HG02642 (cell line): ENCODE data around the gene KAT7.

Experiments used
- ATAC-seq: cut with Tn5 transposase; IDR thresholded peaks from one replicate; pipeline ENCODE4 v1.9.1; 2021; ENCODE audit warnings: mild to moderate bottlenecking; ENCODE audit not compliant: unreplicated experiment, poor library complexity

The KAT7 gene

DNA sequence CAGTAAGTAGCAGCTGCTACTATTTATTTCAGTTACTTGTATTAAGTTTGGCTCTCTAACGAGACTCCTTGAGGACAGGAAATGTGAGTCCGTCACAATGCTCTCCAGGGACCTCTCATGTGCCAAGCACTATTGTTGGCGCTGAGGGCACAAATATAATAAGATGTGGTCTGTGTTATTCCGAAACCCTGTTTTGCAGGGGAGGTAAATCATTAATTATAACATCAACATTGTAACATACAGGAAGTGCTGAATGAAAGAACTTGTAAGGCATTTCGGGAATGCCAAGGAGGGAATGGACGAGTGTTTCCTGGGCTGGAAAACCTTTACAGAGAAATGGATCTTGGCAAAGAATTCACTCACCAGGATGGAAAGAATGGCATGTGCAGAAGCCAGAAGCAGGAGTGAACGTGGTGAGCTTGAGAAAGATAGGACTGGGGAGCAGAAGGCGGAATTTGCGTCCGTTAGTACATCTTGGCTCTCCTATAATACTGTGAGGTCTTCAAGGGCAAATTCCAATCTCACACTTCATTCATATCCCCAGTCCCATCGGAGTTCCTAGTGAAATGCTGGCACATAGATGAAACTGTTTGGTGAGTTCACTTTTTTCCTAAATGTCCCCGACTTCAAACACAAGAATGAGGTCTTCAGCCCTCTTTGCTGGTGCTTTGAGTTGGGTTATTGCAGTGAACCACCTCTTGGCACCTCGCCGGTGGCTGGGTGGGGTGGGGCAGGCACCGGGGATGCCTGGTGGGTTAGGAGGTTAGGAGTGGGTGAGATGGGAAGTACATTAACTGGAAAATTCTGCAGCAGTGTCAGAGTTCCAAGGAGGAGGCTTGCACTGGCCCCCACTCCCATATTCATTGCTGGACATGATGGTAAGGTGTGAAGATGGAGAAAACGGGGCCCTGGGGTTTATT, 47.9 kb downstream of the KAT7 start:
- ATAC-seq = no peak

- no peak for ATAC-seq
These were observed 51.0 kb downstream of the KAT7 start for GRCh38 chr17:49839455-49839854.

- no peak for ATAC-seq
These were observed 53.1 kb downstream of the KAT7 start for GRCh38 chr17:49841548-49841947.

- no peak for ATAC-seq
These were observed 53.9 kb downstream of the KAT7 start for GRCh38 chr17:49842371-49842770.

DNA sequence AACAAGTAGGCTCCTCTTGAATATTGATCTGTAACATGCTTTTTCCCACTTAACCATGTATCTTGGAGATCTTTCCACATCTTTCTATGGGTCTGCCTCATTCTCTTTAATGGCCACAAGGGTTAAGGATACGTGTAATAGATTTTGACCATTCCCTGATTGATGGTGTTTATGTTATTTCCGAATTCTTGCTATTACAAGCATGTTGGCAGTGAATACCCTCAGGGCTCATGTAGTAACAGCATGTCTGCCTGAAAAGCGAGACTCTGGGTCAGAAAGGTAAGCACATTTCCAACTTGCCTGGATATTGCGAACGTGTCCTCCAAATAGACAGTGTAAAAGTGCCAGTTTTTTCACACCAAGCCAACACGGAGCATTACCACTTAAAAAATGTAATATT, 54.4 kb downstream of the KAT7 start:
- ATAC-seq = no peak

- ATAC-seq = no peak
These were observed 55.4 kb downstream of the KAT7 start for GRCh38 chr17:49843774-49844350.

DNA sequence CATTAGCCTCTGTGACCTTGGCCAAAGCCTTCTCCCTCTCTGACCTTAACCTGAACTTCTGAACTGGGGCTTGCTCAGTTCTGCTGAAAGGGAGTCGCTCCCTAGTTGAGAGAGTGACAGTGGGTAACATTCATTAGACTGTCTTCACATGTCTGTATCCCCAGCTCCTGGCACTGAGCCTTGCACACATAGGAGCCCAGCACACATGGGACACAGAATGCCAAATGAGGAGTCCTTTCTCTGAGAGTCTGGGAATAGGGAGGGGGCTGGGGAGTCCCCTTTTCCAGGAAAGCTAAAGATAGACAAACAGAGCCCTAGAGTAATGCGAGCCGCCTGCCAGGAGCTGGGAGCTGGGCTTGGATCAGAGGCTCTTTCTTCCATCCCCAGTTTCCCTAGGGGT, 56.8 kb downstream of the KAT7 start:
- no peak for ATAC-seq

GRCh38 chr17:49846938-49847712, 58.6 kb downstream of the KAT7 start:
- ATAC-seq = no peak

DNA sequence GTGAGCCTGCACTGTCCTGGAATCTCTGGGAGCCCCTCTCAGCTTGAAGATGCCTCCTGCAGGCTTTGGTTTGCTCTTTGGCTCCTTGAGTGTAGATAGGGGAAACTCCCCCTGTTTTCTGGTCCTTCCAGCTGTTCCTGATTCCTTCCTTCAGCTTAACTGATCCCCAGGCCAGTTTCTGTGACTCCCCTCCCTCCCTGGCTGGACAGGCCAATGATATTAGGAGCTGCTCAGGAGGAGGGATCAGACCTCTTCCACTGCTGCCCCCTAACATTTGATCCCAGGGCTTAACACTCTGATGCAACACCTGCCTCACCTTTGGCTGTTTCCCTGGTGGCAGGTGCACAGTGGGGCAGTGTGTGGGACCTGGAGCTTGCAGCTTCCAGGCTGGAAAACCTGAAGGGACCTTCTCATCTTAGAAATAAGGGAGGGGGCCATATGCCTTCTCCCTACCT, 59.6 kb downstream of the KAT7 start, which contains the start of gene TAC4:
Gene TAC4, minus strand, starts transcription at position 51 of the 455 bp plus-strand sequence. CDS start 52 bp downstream, outside the sequence.
- no peak for ATAC-seq

DNA sequence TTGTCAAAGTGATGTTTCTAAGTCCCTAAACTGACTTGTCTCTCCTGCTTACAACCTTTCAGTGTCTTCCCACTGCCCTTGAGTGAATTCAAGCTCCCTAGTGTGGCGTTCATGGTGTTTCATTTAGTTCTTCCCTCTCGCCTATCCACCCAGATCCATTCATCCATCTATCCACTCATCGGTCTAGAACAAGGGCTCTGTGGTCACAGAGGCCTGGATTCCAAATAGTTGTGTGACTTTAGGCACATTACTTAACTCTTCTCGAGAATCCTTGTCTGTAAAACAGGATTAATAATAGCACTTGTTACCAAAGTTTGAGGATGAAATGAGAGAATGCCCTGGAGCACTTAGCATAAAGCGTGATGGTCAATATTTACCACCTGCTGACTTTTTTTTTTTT, 60.3 kb downstream of the KAT7 start:
- no peak for ATAC-seq

- ATAC-seq = no peak
These were observed 61.7 kb downstream of the KAT7 start for GRCh38 chr17:49850218-49850610.

GRCh38 chr17:49850772-49851386, 62.4 kb downstream of the KAT7 start:
- no peak for ATAC-seq

DNA sequence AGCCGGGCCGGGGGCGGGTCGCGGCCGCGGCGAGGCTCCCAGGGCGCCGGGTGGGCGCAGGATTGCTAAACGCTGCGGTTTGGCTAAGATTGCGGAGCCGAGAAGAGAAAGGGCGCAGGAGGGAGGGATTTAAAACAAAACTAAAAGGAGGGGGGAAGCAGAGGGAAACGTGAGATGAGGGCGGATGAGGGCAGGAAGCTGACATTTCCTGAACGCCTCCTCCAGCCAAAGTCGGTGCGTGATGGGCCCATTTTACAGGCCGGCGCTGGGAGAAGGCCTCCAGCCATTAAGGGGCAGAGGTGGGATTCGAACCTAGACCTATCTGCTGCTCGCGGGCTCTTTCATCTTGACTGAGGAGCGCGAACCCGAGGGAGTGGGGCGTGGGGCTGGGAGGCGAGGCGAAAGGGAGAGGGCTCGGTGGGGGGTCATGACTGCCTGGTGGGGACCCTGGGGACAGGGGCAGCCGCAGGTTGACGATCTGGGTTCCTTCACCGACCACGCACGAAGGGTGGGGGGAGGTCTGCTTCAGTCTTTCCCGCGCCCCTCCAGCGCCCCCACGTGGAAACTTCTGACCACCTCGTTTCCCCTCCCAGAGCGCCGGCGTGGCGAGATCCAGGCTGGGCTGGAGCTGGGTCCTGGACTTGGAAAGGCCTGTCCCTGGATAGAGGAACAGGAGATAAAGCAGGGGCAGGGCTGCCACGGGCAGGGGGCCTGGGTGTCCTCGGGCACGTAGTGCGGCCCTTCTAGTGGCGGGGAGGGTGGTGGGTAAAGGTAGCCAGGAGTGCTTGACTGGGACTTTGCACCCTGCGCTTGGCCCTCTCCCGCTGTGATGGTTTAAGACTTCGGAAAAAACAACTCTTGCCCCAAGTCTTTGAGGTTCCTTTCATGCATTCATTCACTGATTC, 63.2 kb downstream of the KAT7 start:
- ATAC-seq = no peak

DNA sequence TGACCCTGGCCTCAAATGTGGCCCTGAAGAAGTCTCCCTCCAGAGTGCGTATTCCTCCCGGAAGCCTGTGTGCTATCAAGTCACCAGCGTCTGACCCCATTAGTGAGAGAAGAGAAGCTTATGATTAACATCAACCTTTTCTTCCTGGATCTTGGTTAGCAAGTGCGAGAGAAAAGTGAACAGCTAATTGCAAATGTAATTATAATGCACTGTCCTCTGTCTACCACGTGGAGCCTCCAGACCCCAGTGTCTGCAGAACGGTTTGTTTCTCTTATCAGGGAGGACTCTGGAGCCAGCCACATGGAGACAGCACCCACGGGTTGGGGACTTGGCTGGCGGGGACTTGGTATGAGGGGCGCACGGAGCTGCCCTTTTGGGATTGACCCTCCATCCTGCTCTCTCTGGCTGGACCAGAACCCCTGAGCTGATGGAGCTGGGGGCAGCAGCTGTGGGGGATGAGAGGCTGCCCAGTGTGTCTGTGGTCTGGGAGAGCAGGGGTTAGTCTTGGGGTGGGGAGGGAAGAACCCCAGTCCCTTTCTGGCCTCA, 65.1 kb downstream of the KAT7 start:
- no peak for ATAC-seq

DNA sequence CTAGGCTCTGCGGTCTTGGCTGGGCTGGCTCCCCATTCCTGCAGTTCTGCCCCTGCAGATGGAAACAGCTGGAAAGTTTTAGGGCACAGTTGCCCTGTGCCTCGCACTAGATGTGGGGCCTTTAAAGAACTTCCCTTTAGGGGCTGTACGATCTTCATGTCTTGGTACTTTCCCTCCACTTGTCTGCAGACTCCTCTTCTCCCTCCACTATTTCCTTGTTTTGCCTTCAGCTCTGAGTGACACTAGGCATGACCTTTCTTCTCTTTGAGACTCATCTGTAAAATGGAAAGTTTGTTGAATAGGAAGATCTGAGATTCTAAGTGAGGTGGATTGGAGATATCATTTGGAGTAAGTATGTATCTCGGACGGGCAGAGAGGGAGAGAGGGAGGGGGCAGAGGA, 65.6 kb downstream of the KAT7 start:
- ATAC-seq = no peak

DNA sequence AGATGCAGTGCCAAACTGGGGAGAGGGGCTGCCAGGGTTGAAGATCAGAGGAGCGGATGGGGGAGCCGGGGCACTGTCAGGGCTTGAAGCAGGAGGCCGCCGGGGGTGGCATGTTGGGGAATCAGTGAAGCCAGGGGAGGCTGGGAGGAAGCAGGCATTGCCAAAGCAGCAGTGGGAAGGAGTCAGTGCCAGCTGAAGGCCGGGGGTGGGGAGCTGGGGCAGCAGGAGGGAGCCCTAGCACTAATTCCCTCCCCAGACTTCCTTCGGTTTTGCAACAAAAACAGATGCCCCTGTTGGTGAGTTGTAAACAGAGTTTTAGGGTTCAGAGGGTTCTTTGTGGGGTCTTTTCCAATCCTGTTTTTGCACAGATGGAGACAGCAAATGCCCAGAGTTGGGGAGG, 70.3 kb downstream of the KAT7 start:
- ATAC-seq = no peak

GRCh38 chr17:49859991-49860953, 71.8 kb downstream of the KAT7 start:
- ATAC-seq = no peak
